HepG2 (cell line): ENCODE results near the gene PSMB1. TPM values are rescaled to one million over a fixed set of nuclear protein-coding genes. Genes with fewer than 3 reads are reported as not detected.

Experiments used
- ATAC-seq: fragments of 200-7000 bp; cut with Tn5 transposase; 3 replicates; pipeline ENCODE4 v1.9.1; 2020; ENCODE audit warnings: mild to moderate bottlenecking, moderate library complexity
- BruUV-seq: library from RNA; stranded (reverse); fragments of 400-500 nt; replicated peaks from 2 replicates; lab custom pipeline; 2021; lab: Mats Ljungman, UMichigan
- CTCF ChIA-PET: fragments of 300-600 bp; formaldehyde crosslinking; extraction: SDS; loops from one replicate; lab custom pipeline; 2021; ENCODE audit warnings: low total read pairs, inconsistent platforms, low intra/inter-chr PET ratio; lab: Yijun Ruan, JAX
- POLR2A ChIA-PET: fragments of 350-600 bp; sonication (Branson Sonifier 250); formaldehyde crosslinking; loops from one replicate; lab custom pipeline; 2020; ENCODE audit warnings: antibody characterized with exemption, inconsistent platforms; lab: Yijun Ruan, JAX
- DNase-seq: peaks from one replicate; pipeline ENCODE4 v3.0.0-alpha.2; 2015; ENCODE audit warnings: low spot score
- FAIRE-seq: peaks from 3 replicates; lab custom pipeline; 2011; peaks lifted over from hg19 to GRCh38; lab: Jason Lieb, UNC
- H2AFZ ChIP-seq: one replicate; pipeline ENCODE4 v1.6.1; 2011; ENCODE audit warnings: low read length, inconsistent platforms
- H3K27ac ChIP-seq: fragments of 300-600 bp; 3 replicates; pipeline ENCODE4 v1.8.0; 2011; ENCODE audit warnings: mixed run types, mild to moderate bottlenecking, mixed read lengths, low read length, inconsistent platforms; ENCODE audit not compliant: insufficient read depth; ENCODE audit errors: extremely low read length
- H3K27me3 ChIP-seq, 2 experiments: fragments of 200-600 bp in 1 of 2; 2 replicates in 1 of 2; 3 replicates in 1 of 2; pipeline versions ENCODE4 v1.6.0 to v1.8.0; 2011; ENCODE audit warnings: low read length in 2 of 2, mild to moderate bottlenecking in 2 of 2, moderate library complexity in 2 of 2, inconsistent platforms in 1 of 2; ENCODE audit not compliant: insufficient read depth in 2 of 2, control insufficient read depth in 1 of 2
- H3K36me3 ChIP-seq, 2 experiments: fragments of 200-600 bp in 1 of 2; replicated peaks in 1 of 2; 2 replicates in 1 of 2; 3 replicates in 1 of 2; pipeline versions ENCODE4 v1.5.1 to v1.8.0; 2011; ENCODE audit warnings: low read length in 2 of 2, inconsistent platforms in 1 of 2; ENCODE audit not compliant: insufficient read depth in 2 of 2, control insufficient read depth in 1 of 2
- H3K4me1 ChIP-seq: 2 replicates; pipeline ENCODE4 v1.5.1; 2012; ENCODE audit warnings: low read length, inconsistent platforms; ENCODE audit not compliant: insufficient read depth
- H3K4me2 ChIP-seq: 2 replicates; pipeline ENCODE4 v1.6.0; 2011; ENCODE audit warnings: low read depth, low read length, inconsistent platforms
- H3K4me3 ChIP-seq, 3 experiments: fragments of 200-600 bp in 1 of 3; sonication (generic), shearing (Covaris generic) in 1 of 3; replicated peaks in 1 of 3; 2 replicates each; pipeline ENCODE4 v1.5.1; 2011 to 2016; ENCODE audit warnings: low read length in 3 of 3, inconsistent platforms in 2 of 3, low read depth in 2 of 3, mild to moderate bottlenecking in 2 of 3, control low read depth in 1 of 3, mixed read lengths in 1 of 3; ENCODE audit not compliant: insufficient read depth in 1 of 3
- H3K79me2 ChIP-seq: one replicate; pipeline ENCODE4 v1.6.1; 2011; ENCODE audit warnings: low read length, inconsistent platforms; ENCODE audit not compliant: insufficient read depth
- H3K9ac ChIP-seq: 2 replicates; pipeline ENCODE4 v1.6.0; 2011; ENCODE audit warnings: mild to moderate bottlenecking, low read depth, low read length, inconsistent platforms; ENCODE audit not compliant: insufficient read depth
- H3K9me3 ChIP-seq: 2 replicates; pipeline ENCODE4 v1.5.1; 2012; ENCODE audit warnings: mild to moderate bottlenecking, low read length
- H4K20me1 ChIP-seq: 2 replicates; pipeline ENCODE4 v1.6.0; 2011; ENCODE audit warnings: inconsistent platforms, mild to moderate bottlenecking, low read length, moderate library complexity; ENCODE audit not compliant: insufficient read depth
- FOSL2 ChIP-seq: sonication (generic); formaldehyde crosslinking; IDR thresholded peaks from 2 replicates; pipeline ENCODE4 v1.4.0; 2020; ENCODE audit warnings: missing genetic modification reagents
- LCORL ChIP-seq, 2 experiments: fragments of 450-650 bp in 1 of 2; sonication (generic) in 1 of 2; formaldehyde crosslinking in 1 of 2; IDR thresholded peaks; 2 replicates each; pipeline versions ENCODE4 v1.5.0 to v1.6.1; 2017 to 2020; ENCODE audit warnings: antibody characterized with exemption in 1 of 2, missing genetic modification reagents in 1 of 2
- PHF20 ChIP-seq: sonication (generic); formaldehyde crosslinking; IDR thresholded peaks from 2 replicates; pipeline ENCODE4 v1.5.0; 2020; ENCODE audit warnings: mild to moderate bottlenecking, missing genetic modification reagents
- PHF21A ChIP-seq: sonication (generic); formaldehyde crosslinking; IDR thresholded peaks from 2 replicates; pipeline ENCODE4 v1.5.0; 2020; ENCODE audit warnings: mild to moderate bottlenecking, missing genetic modification reagents
- RXRA ChIP-seq: sonication (generic); formaldehyde crosslinking; IDR thresholded peaks from 2 replicates; pipeline ENCODE4 v1.5.1; 2020; ENCODE audit warnings: missing genetic modification reagents
- ZMAT3 ChIP-seq: sonication (generic); formaldehyde crosslinking; conservative IDR thresholded peaks from 2 replicates; pipeline ENCODE4 v1.7.0; 2021; ENCODE audit warnings: missing genetic modification reagents
- ZNF30 ChIP-seq: sonication (generic); formaldehyde crosslinking; IDR thresholded peaks from 2 replicates; pipeline ENCODE4 v1.5.0; 2020; ENCODE audit warnings: mild to moderate bottlenecking, missing genetic modification reagents
- WGBS: methylation state at CpG from one replicate; pipeline ENCODE4 v1.1.6; 2017; ENCODE audit warnings: low lambda C conversion rate; 5-methylcytosine and 5-hydroxymethylcytosine counted together
- in situ Hi-C: cut with HindIII; loops from 2 replicates; pipeline ENCODE4 v1.10.0; 2017; ENCODE audit warnings: low pct_unique_long_range_greater_than_20kb; ENCODE audit not compliant: extremely low pct_ligation_motif_present
- intact Hi-C: fragments of 100-400 bp; cut with micrococcal nuclease; formaldehyde crosslinking; loops from one replicate; pipeline ENCODE4 v1.10.0; 2022; ENCODE audit not compliant: unreplicated experiment
- polyA plus RNA-seq, 8 experiments: library from polyadenylated mRNA; depleted of rRNA in 3 of 8; stranded (reverse) in 7 of 8; unstranded in 1 of 8; fragments of >200 nt; fragmentation: Illumina TruSeq in 4 of 8; extraction: Trizol in 4 of 8; gene quantifications; 2 replicates each; pipeline versions ENCODE4 v1.2.1 to v1.2.3, GENCODE V29; 2011 to 2016; ENCODE audit warnings: low read depth in 4 of 8, missing spikeins in 1 of 8, mixed read lengths in 1 of 8; ENCODE audit not compliant: insufficient read depth in 1 of 8
- total RNA-seq, 5 experiments: library from RNA; depleted of rRNA; stranded (reverse); fragments of >200 nt; fragmentation: Illumina TruSeq; extraction: Trizol; gene quantifications; 2 replicates each; pipeline ENCODE4 v1.2.3, GENCODE V29; 2016; ENCODE audit warnings: low read depth in 1 of 5
- TF ChIP-seq, protein P1 (sequence below): IDR thresholded peaks from 2 replicates; pipeline ENCODE4 v1.6.1; 2012; ENCODE audit warnings: low read length, improper control_type of control experiment
- TF ChIP-seq, protein P2 (sequence below): sonication (generic); formaldehyde crosslinking; IDR thresholded peaks from 2 replicates; pipeline ENCODE4 v1.5.1; 2020; ENCODE audit warnings: mild to moderate bottlenecking, missing genetic modification reagents, borderline replicate concordance

Gene PSMB1
- total and polyA plus RNA-seq, 2 of the 13 experiments (the other 11 are each of a cell fraction or from before 2014, with no cell fraction given) = 528 to 592 TPM

- peaks cover 29% of the 10 kb centered on the region for H4K20me1 ChIP-seq
- peak overlapping the region; percentile 96 for H3K9ac ChIP-seq
- no peak for ATAC-seq
- H3K27ac ChIP-seq = peak overlapping the region; percentile 84
- H3K9me3 ChIP-seq = no peaks in the 10 kb centered on the region
- peak overlapping the region; percentile 94 for H3K4me2 ChIP-seq
- peak overlapping the region; percentile 98 to 99 (median 98) for H3K4me3 ChIP-seq
- peaks cover 2 to 19% of the 10 kb centered on the region in 2 experiments; a peak in 3 of 5 replicates for H3K36me3 ChIP-seq
- H2AFZ ChIP-seq = no peak overlapping the region
- no peak for DNase-seq
- H3K79me2 ChIP-seq = peaks cover 66% of the 10 kb centered on the region
- BruUV-seq = no TSS peak
- peaks cover 40% of the 10 kb centered on the region for H3K4me1 ChIP-seq
- 33% methylated on average over 3 of the region's 3 CpGs for WGBS
- in situ Hi-C loops = no loop called here
- FAIRE-seq = no peak
- intact Hi-C loops = no loop called here
- CTCF ChIA-PET = no interaction called here
- TF ChIP-seq PHF21A (0 out of 2 replicates have a peak, but pooled peaks have one; percentile 29), PHF20 (peak; percentile 28; the same call in 1 of the 2 replicates)
- TF ChIP-seq, protein P1, sequence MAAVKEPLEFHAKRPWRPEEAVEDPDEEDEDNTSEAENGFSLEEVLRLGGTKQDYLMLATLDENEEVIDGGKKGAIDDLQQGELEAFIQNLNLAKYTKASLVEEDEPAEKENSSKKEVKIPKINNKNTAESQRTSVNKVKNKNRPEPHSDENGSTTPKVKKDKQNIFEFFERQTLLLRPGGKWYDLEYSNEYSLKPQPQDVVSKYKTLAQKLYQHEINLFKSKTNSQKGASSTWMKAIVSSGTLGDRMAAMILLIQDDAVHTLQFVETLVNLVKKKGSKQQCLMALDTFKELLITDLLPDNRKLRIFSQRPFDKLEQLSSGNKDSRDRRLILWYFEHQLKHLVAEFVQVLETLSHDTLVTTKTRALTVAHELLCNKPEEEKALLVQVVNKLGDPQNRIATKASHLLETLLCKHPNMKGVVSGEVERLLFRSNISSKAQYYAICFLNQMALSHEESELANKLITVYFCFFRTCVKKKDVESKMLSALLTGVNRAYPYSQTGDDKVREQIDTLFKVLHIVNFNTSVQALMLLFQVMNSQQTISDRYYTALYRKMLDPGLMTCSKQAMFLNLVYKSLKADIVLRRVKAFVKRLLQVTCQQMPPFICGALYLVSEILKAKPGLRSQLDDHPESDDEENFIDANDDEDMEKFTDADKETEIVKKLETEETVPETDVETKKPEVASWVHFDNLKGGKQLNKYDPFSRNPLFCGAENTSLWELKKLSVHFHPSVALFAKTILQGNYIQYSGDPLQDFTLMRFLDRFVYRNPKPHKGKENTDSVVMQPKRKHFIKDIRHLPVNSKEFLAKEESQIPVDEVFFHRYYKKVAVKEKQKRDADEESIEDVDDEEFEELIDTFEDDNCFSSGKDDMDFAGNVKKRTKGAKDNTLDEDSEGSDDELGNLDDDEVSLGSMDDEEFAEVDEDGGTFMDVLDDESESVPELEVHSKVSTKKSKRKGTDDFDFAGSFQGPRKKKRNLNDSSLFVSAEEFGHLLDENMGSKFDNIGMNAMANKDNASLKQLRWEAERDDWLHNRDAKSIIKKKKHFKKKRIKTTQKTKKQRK = no peak
- TF ChIP-seq, all 625 proteins: peak for 2
- POLR2A ChIA-PET = no interaction called here
- peaks cover 0 to 5% of the 10 kb centered on the region in 2 experiments; a peak in 1 of 5 replicates for H3K27me3 ChIP-seq
These were observed 2.2 kb upstream of the PSMB1 start for GRCh38 chr6:170555305-170555704.

- Histone ChIP-seq H3K4me2 (peak overlapping the region; percentile 94), H3K27ac (peak overlapping the region; percentile 84), H4K20me1 (peaks cover 34% of the 10 kb centered on the region), H3K79me2 (peaks cover 71% of the 10 kb centered on the region), H3K9ac (peak overlapping the region; percentile 96), H2AFZ (no peak overlapping the region), H3K36me3 (peaks cover 3 to 23% of the 10 kb centered on the region in 2 experiments; a peak in 3 of 5 replicates), H3K4me3 (peak overlapping the region; percentile 98 to 99 (median 98)), H3K9me3 (no peaks in the 10 kb centered on the region), H3K4me1 (peaks cover 45% of the 10 kb centered on the region), H3K27me3 (peaks cover 0 to 5% of the 10 kb centered on the region in 2 experiments; a peak in 1 of 5 replicates)
- under 1% methylated on average over 7 of the region's 7 CpGs for WGBS
- intact Hi-C loops = loop anchor here (1.0 to 5.0 kb wide), 5 partner anchors 30 to 852 kb away; partner anchors contain the start of genes C6orf120, DYNLT2, ERMARD and FAM120B
- no TSS peak for BruUV-seq
- in situ Hi-C loops = loop anchor here (5.0 kb wide), 1 partner anchor 802 kb away; the partner anchor contains the start of genes DYNLT2 and ERMARD
- DNase-seq = no peak
- POLR2A ChIA-PET = no interaction called here
- CTCF ChIA-PET = no interaction called here
- ATAC-seq = no peak
- FAIRE-seq = no peak
- TF ChIP-seq, protein P2, sequence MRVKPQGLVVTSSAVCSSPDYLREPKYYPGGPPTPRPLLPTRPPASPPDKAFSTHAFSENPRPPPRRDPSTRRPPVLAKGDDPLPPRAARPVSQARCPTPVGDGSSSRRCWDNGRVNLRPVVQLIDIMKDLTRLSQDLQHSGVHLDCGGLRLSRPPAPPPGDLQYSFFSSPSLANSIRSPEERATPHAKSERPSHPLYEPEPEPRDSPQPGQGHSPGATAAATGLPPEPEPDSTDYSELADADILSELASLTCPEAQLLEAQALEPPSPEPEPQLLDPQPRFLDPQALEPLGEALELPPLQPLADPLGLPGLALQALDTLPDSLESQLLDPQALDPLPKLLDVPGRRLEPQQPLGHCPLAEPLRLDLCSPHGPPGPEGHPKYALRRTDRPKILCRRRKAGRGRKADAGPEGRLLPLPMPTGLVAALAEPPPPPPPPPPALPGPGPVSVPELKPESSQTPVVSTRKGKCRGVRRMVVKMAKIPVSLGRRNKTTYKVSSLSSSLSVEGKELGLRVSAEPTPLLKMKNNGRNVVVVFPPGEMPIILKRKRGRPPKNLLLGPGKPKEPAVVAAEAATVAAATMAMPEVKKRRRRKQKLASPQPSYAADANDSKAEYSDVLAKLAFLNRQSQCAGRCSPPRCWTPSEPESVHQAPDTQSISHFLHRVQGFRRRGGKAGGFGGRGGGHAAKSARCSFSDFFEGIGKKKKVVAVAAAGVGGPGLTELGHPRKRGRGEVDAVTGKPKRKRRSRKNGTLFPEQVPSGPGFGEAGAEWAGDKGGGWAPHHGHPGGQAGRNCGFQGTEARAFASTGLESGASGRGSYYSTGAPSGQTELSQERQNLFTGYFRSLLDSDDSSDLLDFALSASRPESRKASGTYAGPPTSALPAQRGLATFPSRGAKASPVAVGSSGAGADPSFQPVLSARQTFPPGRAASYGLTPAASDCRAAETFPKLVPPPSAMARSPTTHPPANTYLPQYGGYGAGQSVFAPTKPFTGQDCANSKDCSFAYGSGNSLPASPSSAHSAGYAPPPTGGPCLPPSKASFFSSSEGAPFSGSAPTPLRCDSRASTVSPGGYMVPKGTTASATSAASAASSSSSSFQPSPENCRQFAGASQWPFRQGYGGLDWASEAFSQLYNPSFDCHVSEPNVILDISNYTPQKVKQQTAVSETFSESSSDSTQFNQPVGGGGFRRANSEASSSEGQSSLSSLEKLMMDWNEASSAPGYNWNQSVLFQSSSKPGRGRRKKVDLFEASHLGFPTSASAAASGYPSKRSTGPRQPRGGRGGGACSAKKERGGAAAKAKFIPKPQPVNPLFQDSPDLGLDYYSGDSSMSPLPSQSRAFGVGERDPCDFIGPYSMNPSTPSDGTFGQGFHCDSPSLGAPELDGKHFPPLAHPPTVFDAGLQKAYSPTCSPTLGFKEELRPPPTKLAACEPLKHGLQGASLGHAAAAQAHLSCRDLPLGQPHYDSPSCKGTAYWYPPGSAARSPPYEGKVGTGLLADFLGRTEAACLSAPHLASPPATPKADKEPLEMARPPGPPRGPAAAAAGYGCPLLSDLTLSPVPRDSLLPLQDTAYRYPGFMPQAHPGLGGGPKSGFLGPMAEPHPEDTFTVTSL (CRISPR knock-in tag) = 0 out of 2 replicates have a peak, but pooled peaks have one; percentile 7
- TF ChIP-seq ZNF30 (CRISPR knock-in tag) (no peak), RXRA (CRISPR knock-in tag) (no peak), FOSL2 (no peak), ZMAT3 (no peak), LCORL (IDR thresholded peaks at IDR 0.05) (no peak), LCORL (CRISPR knock-in tag; IDR thresholded peaks at IDR 0.05) (no peak)
These were observed 1.7 kb upstream of the PSMB1 start for GRCh38 chr6:170554796-170555137.
